ENCODE results near the gene HK2. TPM values are rescaled to one million over a fixed set of nuclear protein-coding genes. Genes with fewer than 3 reads are reported as not detected.

The HK2 gene
- total RNA-seq, 2 donors from 2014 or later = 1.3 to 9.2 TPM

DNA sequence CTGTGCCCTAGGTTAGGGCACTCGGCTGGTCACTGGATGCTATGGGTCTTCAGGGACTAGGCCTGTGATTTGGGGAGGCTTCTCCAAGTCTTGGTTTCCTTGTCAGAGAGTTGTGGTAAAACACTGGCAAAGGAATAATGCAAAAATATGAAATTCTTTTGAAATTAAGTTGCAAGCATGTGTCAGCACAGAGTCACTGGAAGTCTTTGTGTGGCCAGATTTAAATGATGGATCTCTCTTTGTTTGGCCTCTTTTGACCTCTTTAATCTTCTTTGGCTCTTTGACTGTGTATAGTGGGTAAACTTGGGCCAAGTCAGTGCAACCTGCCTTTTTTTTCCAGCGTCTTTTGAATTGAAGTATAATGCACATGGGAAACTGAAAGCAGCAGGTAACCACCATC is 12.1 kb downstream of the HK2 start:
- Histone ChIP-seq H3K27me3 (no peaks in the 10 kb centered on the region), H3K4me3 (no peak overlapping the region), H3K36me3 (replicated peaks in 1 of 2; ENCODE audit: insufficient read depth in 1 of 2, low read depth in 2 of 2) (no peaks in the 10 kb centered on the region), H3K4me1 (peaks cover 40% of the 10 kb centered on the region), H3K9me3 (no peaks in the 10 kb centered on the region), H3K27ac (peak overlapping the region; percentile 33 to 74 (median 70))
- WGBS, 2 donors = 60 to 64% methylated on average over 2 of the region's 2 CpGs
- no peak for DNase-seq
- no peak for ATAC-seq
- intact Hi-C loops (cut with DNase I) = no loop called here
- TF ChIP-seq POLR2A (IDR thresholded peaks at IDR 0.05) = no peak
- TF ChIP-seq, protein P1, sequence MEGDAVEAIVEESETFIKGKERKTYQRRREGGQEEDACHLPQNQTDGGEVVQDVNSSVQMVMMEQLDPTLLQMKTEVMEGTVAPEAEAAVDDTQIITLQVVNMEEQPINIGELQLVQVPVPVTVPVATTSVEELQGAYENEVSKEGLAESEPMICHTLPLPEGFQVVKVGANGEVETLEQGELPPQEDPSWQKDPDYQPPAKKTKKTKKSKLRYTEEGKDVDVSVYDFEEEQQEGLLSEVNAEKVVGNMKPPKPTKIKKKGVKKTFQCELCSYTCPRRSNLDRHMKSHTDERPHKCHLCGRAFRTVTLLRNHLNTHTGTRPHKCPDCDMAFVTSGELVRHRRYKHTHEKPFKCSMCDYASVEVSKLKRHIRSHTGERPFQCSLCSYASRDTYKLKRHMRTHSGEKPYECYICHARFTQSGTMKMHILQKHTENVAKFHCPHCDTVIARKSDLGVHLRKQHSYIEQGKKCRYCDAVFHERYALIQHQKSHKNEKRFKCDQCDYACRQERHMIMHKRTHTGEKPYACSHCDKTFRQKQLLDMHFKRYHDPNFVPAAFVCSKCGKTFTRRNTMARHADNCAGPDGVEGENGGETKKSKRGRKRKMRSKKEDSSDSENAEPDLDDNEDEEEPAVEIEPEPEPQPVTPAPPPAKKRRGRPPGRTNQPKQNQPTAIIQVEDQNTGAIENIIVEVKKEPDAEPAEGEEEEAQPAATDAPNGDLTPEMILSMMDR (IDR thresholded peaks at IDR 0.05) = no peak

DNA sequence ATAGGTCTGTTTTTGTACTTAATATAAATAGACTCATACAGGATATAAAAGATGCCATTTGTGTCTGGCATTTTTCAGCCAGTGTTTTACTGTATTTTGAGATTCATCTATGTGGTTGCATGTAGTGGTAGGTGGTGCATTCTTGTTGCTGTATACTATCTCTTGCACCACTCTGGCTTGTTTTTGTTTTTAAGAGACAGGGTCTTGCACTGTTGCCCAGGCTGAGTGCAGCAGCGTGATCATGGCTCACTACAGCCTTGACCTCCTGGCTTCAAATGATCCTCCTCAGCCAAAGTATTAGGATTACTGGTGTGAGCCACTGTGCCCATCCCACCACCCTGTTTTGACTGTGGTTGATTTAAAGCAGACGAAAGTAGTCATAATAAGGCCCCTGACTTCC is 12.6 kb downstream of the HK2 start:
- TF ChIP-seq, protein P1 (IDR thresholded peaks at IDR 0.05) = no peak
- no peak for TF ChIP-seq POLR2A (IDR thresholded peaks at IDR 0.05)
- DNase-seq = no peak
- Histone ChIP-seq H3K4me3 (no peak overlapping the region), H3K27me3 (no peaks in the 10 kb centered on the region), H3K4me1 (peaks cover 40% of the 10 kb centered on the region), H3K36me3 (replicated peaks in 1 of 2; ENCODE audit: insufficient read depth in 1 of 2, low read depth in 2 of 2) (no peaks in the 10 kb centered on the region), H3K27ac (peak overlapping the region in 1 of 4 donors; percentile 72), H3K9me3 (no peaks in the 10 kb centered on the region)
- intact Hi-C loops (cut with DNase I) = no loop called here
- ATAC-seq = no peak
- 87 to 96% methylated on average over 2 of the region's 2 CpGs for WGBS, 2 donors

DNA sequence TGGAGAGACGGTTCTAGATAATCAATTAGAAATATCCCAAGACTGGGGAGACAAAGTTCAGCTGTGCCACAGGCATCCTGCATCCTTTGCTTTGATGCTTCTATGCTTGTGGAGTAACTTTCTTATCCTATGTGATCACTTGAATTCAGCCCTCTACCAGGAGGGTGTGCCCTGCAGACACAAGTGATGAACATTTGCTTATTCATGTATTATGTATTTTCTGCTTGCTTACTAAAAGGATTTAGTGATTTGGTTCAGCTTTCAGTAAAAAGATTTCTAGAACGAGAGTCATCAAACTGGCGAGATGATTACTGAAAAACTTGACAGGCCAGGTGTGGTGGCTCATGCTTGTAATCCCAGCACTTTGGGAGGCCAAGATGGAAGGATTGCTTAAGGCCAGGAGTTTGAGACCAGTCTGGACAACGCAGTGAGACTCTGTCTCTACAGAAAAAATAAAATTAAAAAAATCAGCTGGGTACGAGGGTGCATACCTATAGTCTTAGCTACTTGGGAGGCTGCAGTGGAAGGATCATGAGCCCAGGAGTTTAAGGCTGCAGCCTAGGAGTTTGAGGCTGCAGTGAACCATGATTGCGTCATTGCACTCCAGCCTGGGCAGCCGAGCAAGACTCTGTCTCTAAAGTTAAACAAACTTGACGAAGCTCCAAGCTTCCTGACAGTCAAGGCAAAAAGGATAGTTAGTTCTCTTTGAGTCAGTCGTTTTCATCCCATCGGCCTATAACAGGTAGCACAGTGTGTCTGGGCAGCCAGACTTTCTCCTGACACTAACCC is 13.3 kb downstream of the HK2 start:
- no peak for TF ChIP-seq POLR2A (IDR thresholded peaks at IDR 0.05)
- TF ChIP-seq, protein P1 (IDR thresholded peaks at IDR 0.05) = no peak
- Histone ChIP-seq H3K36me3 (replicated peaks in 1 of 2; ENCODE audit: insufficient read depth in 1 of 2, low read depth in 2 of 2) (no peaks in the 10 kb centered on the region), H3K4me3 (no peak overlapping the region), H3K27me3 (no peaks in the 10 kb centered on the region), H3K9me3 (no peaks in the 10 kb centered on the region), H3K4me1 (peaks cover 40% of the 10 kb centered on the region), H3K27ac (no peak overlapping the region)
- DNase-seq (no peak), ATAC-seq (no peak)
- intact Hi-C loops (cut with DNase I) = no loop called here
- WGBS, 2 donors = 76 to 86% methylated on average over 10 of the region's 10 CpGs

DNA sequence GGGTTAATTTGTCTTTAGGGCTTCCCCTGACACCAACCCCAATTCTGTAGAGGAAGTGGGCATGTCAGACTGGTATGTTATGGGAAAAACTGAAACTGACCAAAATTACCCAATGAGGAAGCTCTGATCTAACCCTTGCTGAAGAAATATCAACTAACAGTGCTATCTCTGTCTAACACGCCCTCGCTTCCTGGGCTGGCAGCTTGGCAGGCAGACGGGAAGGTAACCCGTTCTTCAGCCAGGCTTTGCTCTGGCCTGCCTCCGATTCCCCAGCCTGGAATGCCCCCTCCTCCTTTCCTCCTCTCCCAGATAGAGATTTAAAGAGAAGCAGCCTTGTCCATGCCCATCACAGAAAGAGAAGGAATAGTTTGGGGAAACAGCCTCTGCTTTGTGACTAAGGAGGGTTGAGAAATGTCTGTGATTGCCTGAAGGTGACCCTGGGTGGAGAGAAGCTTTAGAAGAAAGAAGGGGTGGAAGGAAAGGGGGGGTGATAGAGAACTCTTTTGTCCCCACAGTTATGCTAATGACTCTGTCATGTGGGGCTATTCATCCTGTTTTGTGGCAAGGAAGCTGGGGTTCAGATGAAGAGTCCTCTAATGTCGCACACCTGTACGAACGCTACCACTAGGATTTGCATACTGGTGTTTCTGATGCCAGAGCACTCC is 15.4 kb downstream of the HK2 start:
- 45 to 49% methylated on average over 8 of the region's 8 CpGs for WGBS, 2 donors
- TF ChIP-seq, protein P1 (IDR thresholded peaks at IDR 0.05) = no peak
- TF ChIP-seq POLR2A (IDR thresholded peaks at IDR 0.05) = no peak
- ATAC-seq = no peak
- no peaks in the 10 kb centered on the region for H3K9me3 ChIP-seq
- H3K27me3 ChIP-seq = no peaks in the 10 kb centered on the region
- intact Hi-C loops (cut with DNase I) = no loop called here
- H3K36me3 ChIP-seq (replicated peaks in 1 of 2; ENCODE audit: insufficient read depth in 1 of 2, low read depth in 2 of 2) = no peaks in the 10 kb centered on the region
- peaks cover 40% of the 10 kb centered on the region for H3K4me1 ChIP-seq
- H3K27ac ChIP-seq = peak overlapping the region in 2 of 4 donors; percentile 25 to 62
- DNase-seq = peak in 3 of 4 donors; percentile 38 to 51 (median 44)
- no peak overlapping the region for H3K4me3 ChIP-seq
